HFFc6 (cell line): ENCODE data around the gene PARD3B. TPM values are rescaled to one million over a fixed set of nuclear protein-coding genes. Genes with fewer than 3 reads are reported as not detected.

ENCODE experiments used
- DNase-seq: peaks from one replicate; pipeline ENCODE4 v3.0.0-alpha.2; 2018
- H3K27ac Mint-ChIP-seq: 2 replicates; pipeline ENCODE4 v1.8.0; 2020; ENCODE audit warnings: mild to moderate bottlenecking, mixed read lengths
- H3K27me3 Mint-ChIP-seq: 2 replicates; pipeline ENCODE4 v1.8.0; 2021; ENCODE audit warnings: mild to moderate bottlenecking, moderate library complexity, mixed read lengths; ENCODE audit not compliant: insufficient read depth
- H3K36me3 Mint-ChIP-seq: 2 replicates; pipeline ENCODE4 v1.8.0; 2021; ENCODE audit warnings: low read depth, mixed read lengths
- H3K4me1 Mint-ChIP-seq: 2 replicates; pipeline ENCODE4 v1.8.0; 2020; ENCODE audit warnings: low read depth, mixed read lengths
- H3K4me3 Mint-ChIP-seq: 2 replicates; pipeline ENCODE4 v1.8.0; 2020; ENCODE audit warnings: mild to moderate bottlenecking, moderate library complexity, mixed read lengths
- H3K9me3 Mint-ChIP-seq: 2 replicates; pipeline ENCODE4 v1.8.0; 2020; ENCODE audit warnings: mild to moderate bottlenecking, mixed read lengths
- CTCF ChIP-seq: fragments of 200-600 bp; sonication (generic); IDR thresholded peaks from 2 replicates; pipeline ENCODE4 v1.5.0; 2021; ENCODE audit warnings: antibody characterized with exemption, mild to moderate bottlenecking
- total RNA-seq, 6 experiments: library from RNA; stranded (reverse); fragmentation: NEBNext Ultra II Directional; extraction: Animal tissue kit (Norgen Biotek cat#: 25700); gene quantifications; 2 replicates in 1 of 6; 3 replicates in 5 of 6; pipeline ENCODE4 v1.2.3, GENCODE V29; 2021

Gene PARD3B
- total RNA-seq, 6 experiments from 2014 or later: 14.0 to 22.4 (median 15.3) TPM

GRCh38 chr2:205220559-205220958 lies 675.3 kb downstream of the PARD3B start:
- no peak for TF ChIP-seq CTCF

GRCh38 chr2:205232086-205232485 lies 686.8 kb downstream of the PARD3B start:
- Mint-ChIP-seq H3K4me1 (no peaks in the 10 kb centered on the region), H3K27ac (no peak overlapping the region), H3K4me3 (no peak overlapping the region), H3K36me3 (peaks cover 6% of the 10 kb centered on the region; the same call in 1 of the 2 replicates), H3K27me3 (peaks cover 2% of the 10 kb centered on the region; the same call in 1 of the 2 replicates), H3K9me3 (no peaks in the 10 kb centered on the region)
- no peak for TF ChIP-seq CTCF
- DNase-seq: no peak

More at GRCh38 chr2:205220559-205220958, 675.3 kb downstream of the PARD3B start:
- H3K4me3 Mint-ChIP-seq: no peak overlapping the region
- H3K4me1 Mint-ChIP-seq: peaks cover 8% of the 10 kb centered on the region
- H3K27me3 Mint-ChIP-seq: no peaks in the 10 kb centered on the region
- no peak for DNase-seq
- H3K27ac Mint-ChIP-seq: no peak overlapping the region
- peaks cover 6% of the 10 kb centered on the region; the same call in 1 of the 2 replicates for H3K36me3 Mint-ChIP-seq
- no peaks in the 10 kb centered on the region for H3K9me3 Mint-ChIP-seq

GRCh38 chr2:205235434-205235833 lies 690.2 kb downstream of the PARD3B start:
- Mint-ChIP-seq H3K4me3 (no peak overlapping the region), H3K4me1 (no peaks in the 10 kb centered on the region), H3K27me3 (no peaks in the 10 kb centered on the region), H3K27ac (no peak overlapping the region), H3K36me3 (peaks cover 6% of the 10 kb centered on the region; the same call in 1 of the 2 replicates), H3K9me3 (no peaks in the 10 kb centered on the region)
- TF ChIP-seq CTCF: no peak
- DNase-seq: no peak

- Mint-ChIP-seq H3K4me3 (no peak overlapping the region), H3K4me1 (no peaks in the 10 kb centered on the region), H3K27me3 (no peaks in the 10 kb centered on the region), H3K9me3 (no peaks in the 10 kb centered on the region), H3K27ac (no peak overlapping the region), H3K36me3 (peaks cover 6% of the 10 kb centered on the region; the same call in 1 of the 2 replicates)
- peak; percentile 58 for TF ChIP-seq CTCF
- no peak for DNase-seq
Measured at GRCh38 chr2:205237524-205237923, 692.2 kb downstream of the PARD3B start.

GRCh38 chr2:205245001-205245400 lies 699.7 kb downstream of the PARD3B start:
- Mint-ChIP-seq H3K36me3 (no peaks in the 10 kb centered on the region), H3K4me3 (no peak overlapping the region), H3K9me3 (no peaks in the 10 kb centered on the region), H3K4me1 (peaks cover 24% of the 10 kb centered on the region), H3K27me3 (no peaks in the 10 kb centered on the region), H3K27ac (no peak overlapping the region)
- no peak for DNase-seq
- no peak for TF ChIP-seq CTCF

GRCh38 chr2:205245652-205246051 lies 700.4 kb downstream of the PARD3B start:
- Mint-ChIP-seq H3K27ac (peak overlapping the region; percentile 53), H3K4me3 (peak overlapping the region; percentile 25; the same call in 1 of the 2 replicates), H3K36me3 (no peaks in the 10 kb centered on the region), H3K9me3 (no peaks in the 10 kb centered on the region), H3K4me1 (peaks cover 24% of the 10 kb centered on the region), H3K27me3 (no peaks in the 10 kb centered on the region)
- peak; percentile 80 for DNase-seq
- TF ChIP-seq CTCF: no peak
